Erythroblast (primary cell): ENCODE data around the gene IBA57.

ENCODE experiments used
- GATA1 ChIP-seq: IDR thresholded peaks from 2 replicates; pipeline ENCODE4 v1.6.1; 2011; ENCODE audit warnings: low read depth, mild to moderate bottlenecking, control low read depth, low read length, moderate library complexity
- POLR2A ChIP-seq: IDR thresholded peaks from 2 replicates; pipeline ENCODE4 v1.6.1; 2011; ENCODE audit warnings: mild to moderate bottlenecking, low read length

DNA sequence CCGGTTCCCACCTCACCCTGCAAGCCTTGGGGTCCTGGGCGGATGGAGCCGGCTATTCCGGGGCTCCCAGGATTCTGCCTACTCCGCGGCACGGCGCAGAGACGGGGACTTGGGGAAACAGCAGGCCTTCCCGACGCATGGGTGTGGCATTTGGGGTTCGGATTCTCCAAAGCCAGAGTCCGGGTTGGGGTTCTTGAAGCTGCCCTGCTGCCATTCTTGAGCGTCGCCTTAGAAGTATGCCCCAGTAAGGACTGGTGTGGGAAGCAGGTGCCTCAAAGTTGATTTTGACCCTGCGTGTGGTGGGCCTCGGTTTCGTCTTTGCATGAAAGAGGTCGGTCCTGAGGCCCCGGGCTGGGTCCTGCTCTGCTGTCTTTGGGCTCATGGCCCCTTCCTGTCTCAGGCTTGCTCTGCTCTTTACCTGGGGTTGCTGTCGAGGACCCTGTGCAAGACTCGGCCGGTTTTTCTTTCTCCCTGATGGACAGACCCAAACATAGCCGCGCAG lies 24.8 kb upstream of the IBA57 start:
- no peak for TF ChIP-seq POLR2A
- TF ChIP-seq GATA1, result no peak
